ENCODE data around the gene HOXB4.
A peak's percentile ranks its signal among the peaks of the same experiment; 100 is the strongest.

HOXB4 gene

GRCh38 chr17:48551596-48552465, 26.3 kb downstream of the HOXB4 start:
- Histone ChIP-seq H3K9me3 (ENCODE audit: low read length) (no peaks in the 10 kb centered on the region), H3K9ac (ENCODE audit: low read length) (peak overlapping the region; percentile 65), H3K4me3 (ENCODE audit: low read depth in 1 of 2, low read length in 2 of 2) (peak overlapping the region; percentile 2 to 41), H3K27me3 (ENCODE audit: control insufficient read depth in 1 of 2, insufficient read depth in 2 of 2, low read length in 2 of 2) (no peaks in the 10 kb centered on the region), H3K36me3 (ENCODE audit: insufficient read depth, low read length) (peaks cover 7% of the 10 kb centered on the region), H3K27ac (ENCODE audit: low read depth, low read length) (peak overlapping the region; percentile 99), H3K4me1 (ENCODE audit: insufficient read depth, low read length) (peaks cover 73% of the 10 kb centered on the region)

- Histone ChIP-seq H3K27me3 (ENCODE audit: control insufficient read depth in 1 of 2, insufficient read depth in 2 of 2, low read length in 2 of 2) (no peaks in the 10 kb centered on the region), H3K27ac (ENCODE audit: low read depth, low read length) (peak overlapping the region; percentile 99), H3K4me1 (ENCODE audit: insufficient read depth, low read length) (peaks cover 73% of the 10 kb centered on the region)
Observed at GRCh38 chr17:48551214-48551555, 27.0 kb downstream of the HOXB4 start.

DNA sequence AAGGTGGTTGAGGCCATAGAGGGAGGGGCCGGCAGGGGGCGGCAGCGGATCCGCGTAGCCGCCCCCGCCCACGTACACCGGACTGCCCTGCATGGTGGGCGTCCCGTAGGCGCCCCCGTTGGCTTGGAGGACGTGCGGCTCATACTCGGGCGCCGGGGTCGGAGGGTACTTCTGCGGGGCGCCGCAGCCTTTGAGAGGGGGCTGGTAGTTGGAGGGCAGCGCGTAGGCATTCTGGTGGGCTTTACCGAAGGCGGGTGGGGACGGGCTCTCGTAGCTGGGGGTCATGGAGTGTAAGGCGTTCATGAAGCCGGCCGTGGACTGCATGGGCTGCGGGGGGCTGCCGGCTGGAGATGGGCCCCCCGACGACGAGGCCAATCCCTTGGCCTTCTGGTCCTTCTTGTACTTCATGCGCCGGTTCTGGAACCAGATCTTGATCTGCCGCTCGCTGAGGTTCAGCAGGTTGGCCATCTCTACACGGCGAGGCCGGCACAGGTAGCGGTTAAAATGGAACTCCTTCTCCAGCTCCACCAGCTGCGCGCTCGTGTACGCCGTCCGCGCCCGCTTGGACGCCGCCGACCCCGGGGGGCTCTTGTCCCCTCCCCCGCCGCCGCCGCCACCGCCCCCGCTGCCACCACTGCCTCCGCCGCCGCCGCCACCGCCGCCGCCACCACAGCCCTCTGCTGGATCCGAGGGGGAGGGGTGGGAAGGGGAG, 27.5 kb downstream of the HOXB4 start:
- no peaks in the 10 kb centered on the region for H3K9me3 ChIP-seq (ENCODE audit: low read length)
- H3K4me1 ChIP-seq (ENCODE audit: insufficient read depth, low read length), result peaks cover 73% of the 10 kb centered on the region
- no peaks in the 10 kb centered on the region for H3K27me3 ChIP-seq (ENCODE audit: control insufficient read depth in 1 of 2, insufficient read depth in 2 of 2, low read length in 2 of 2)
- H3K4me3 ChIP-seq (ENCODE audit: low read depth in 1 of 2, low read length in 2 of 2), result peak overlapping the region; percentile 22 to 44
- H3K36me3 ChIP-seq (ENCODE audit: insufficient read depth, low read length), result peaks cover 7% of the 10 kb centered on the region
- H3K27ac ChIP-seq (ENCODE audit: low read depth, low read length), result peak overlapping the region; percentile 99
- peak overlapping the region; percentile 50 for H3K9ac ChIP-seq (ENCODE audit: low read length)

More at GRCh38 chr17:48551214-48551555, 27.0 kb downstream of the HOXB4 start:
- peak overlapping the region; percentile 65 for H3K9ac ChIP-seq (ENCODE audit: low read length)
- H3K36me3 ChIP-seq (ENCODE audit: insufficient read depth, low read length), result peaks cover 7% of the 10 kb centered on the region
- no peaks in the 10 kb centered on the region for H3K9me3 ChIP-seq (ENCODE audit: low read length)
- H3K4me3 ChIP-seq (ENCODE audit: low read depth in 1 of 2, low read length in 2 of 2), result no peak overlapping the region

DNA sequence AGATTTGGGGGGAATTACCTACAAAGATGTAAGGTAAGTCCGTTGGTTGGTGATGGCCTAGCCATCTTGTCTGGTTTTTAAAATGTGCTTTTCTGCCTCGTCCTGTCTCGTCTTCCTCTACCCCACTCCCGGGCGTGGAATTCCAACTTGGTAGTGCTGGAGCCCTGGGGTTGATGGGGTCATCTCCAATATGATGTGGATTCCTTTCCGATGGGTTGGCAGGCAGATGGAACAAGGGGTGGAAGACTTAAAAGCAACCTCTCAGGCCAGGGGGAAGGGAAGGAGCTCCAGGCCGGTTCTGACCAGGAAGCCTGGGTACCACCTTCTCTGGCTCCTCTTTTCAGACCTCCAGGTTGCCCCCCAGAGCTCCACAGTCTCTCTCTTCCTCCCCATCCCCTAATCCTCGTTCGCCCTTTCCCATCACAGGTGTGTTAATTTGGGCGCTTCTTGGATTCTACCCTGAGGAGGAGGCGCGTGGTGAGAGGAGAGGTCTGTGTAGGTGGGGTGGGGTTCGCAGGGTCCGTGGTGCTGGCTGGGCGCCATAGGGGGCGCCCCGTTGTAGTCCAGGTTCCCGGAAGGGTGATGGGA, 28.1 kb downstream of the HOXB4 start:
- Histone ChIP-seq H3K9me3 (ENCODE audit: low read length) (no peaks in the 10 kb centered on the region), H3K9ac (ENCODE audit: low read length) (peak overlapping the region; percentile 50), H3K36me3 (ENCODE audit: insufficient read depth, low read length) (peaks cover 7% of the 10 kb centered on the region), H3K4me3 (ENCODE audit: low read depth in 1 of 2, low read length in 2 of 2) (peak overlapping the region in 1 of 2 donors; percentile 44), H3K4me1 (ENCODE audit: insufficient read depth, low read length) (peaks cover 80% of the 10 kb centered on the region), H3K27ac (ENCODE audit: low read depth, low read length) (peak overlapping the region; percentile 99), H3K27me3 (ENCODE audit: control insufficient read depth in 1 of 2, insufficient read depth in 2 of 2, low read length in 2 of 2) (no peaks in the 10 kb centered on the region)

- Histone ChIP-seq H3K4me1 (ENCODE audit: insufficient read depth, low read length) (peaks cover 83% of the 10 kb centered on the region), H3K36me3 (ENCODE audit: insufficient read depth, low read length) (peaks cover 7% of the 10 kb centered on the region), H3K27ac (ENCODE audit: low read depth, low read length) (peak overlapping the region; percentile 99), H3K9me3 (ENCODE audit: low read length) (no peaks in the 10 kb centered on the region), H3K27me3 (ENCODE audit: control insufficient read depth in 1 of 2, insufficient read depth in 2 of 2, low read length in 2 of 2) (no peaks in the 10 kb centered on the region), H3K9ac (ENCODE audit: low read length) (peak overlapping the region; percentile 71), H3K4me3 (ENCODE audit: low read depth in 1 of 2, low read length in 2 of 2) (no peak overlapping the region)
Observed at GRCh38 chr17:48549281-48549630, 28.9 kb downstream of the HOXB4 start.

DNA sequence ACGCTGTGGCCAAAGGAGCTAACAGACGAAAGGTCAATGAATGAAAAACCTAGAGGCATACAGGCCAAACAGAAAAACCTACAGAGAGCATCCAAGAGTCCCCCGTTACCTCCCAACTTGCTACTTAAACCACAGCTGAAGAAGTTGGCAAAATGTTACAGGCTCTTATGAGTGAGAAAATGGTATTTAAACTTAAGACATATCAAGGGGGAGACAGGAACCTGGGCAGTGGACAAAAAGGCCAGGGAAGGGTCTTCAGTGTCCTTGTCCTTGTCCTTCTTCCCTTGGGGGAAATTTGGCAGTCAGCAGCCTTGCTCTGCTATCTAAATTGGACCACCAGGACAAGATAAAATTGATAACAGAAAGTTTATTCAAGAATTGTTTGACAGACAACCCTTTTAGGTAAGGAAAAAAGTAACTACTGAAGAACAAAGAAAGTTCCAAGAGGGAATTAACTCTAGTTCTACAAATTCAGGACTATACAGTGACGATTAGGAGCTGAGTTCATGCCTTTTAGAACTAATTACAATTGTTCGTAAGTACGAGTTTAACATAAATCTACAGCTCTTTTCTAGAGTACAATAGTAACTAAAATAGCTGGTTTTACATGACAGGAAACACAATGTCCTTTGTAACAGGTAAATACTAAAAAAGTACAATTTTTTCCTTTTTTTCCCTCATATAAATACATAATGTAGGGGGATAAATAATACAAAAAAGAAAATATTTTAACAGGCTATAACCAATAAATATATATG, 29.4 kb downstream of the HOXB4 start:
- no peaks in the 10 kb centered on the region for H3K9me3 ChIP-seq (ENCODE audit: low read length)
- no peaks in the 10 kb centered on the region for H3K27me3 ChIP-seq (ENCODE audit: control insufficient read depth in 1 of 2, insufficient read depth in 2 of 2, low read length in 2 of 2)
- peaks cover 7% of the 10 kb centered on the region for H3K36me3 ChIP-seq (ENCODE audit: insufficient read depth, low read length)
- H3K9ac ChIP-seq (ENCODE audit: low read length), result peak overlapping the region; percentile 71
- peak overlapping the region; percentile 99 for H3K27ac ChIP-seq (ENCODE audit: low read depth, low read length)
- peaks cover 80% of the 10 kb centered on the region for H3K4me1 ChIP-seq (ENCODE audit: insufficient read depth, low read length)
- H3K4me3 ChIP-seq (ENCODE audit: low read depth in 1 of 2, low read length in 2 of 2), result peak overlapping the region in 1 of 2 donors; percentile 41

DNA sequence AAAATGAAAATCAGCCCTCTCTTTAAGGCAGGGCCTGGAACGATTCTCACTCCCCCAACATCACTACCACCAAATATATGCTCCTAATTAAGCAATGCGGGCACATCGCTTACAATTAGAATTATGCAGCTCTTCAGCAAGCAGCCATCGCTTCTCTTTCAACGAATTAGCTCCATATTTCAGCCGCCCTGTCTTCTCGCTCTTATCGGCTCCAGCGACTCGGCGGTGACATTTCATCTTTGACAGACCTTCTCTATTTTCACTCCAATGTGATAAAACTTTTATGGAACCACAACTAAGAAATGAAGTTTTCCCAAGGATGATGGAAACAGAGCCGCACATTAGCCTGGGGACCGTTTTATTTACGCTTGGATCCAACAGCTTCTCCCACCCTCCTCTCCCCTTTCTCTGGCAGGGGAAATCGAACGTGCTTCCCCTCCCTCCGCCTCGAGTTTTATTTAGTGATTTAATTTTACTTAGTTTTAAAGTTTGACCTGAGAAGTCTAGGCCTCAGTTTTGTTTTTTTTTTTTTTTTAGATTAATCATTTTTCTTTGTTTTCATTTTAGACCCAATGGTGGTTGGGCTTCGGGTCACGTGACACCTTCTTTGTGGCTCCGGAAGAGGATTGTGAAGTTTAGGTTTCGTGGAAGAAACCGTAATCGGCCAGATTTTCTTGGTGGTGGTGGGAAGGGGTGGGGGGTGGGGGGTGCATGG, 30.2 kb downstream of the HOXB4 start:
- Histone ChIP-seq H3K27me3 (ENCODE audit: control insufficient read depth in 1 of 2, insufficient read depth in 2 of 2, low read length in 2 of 2) (no peaks in the 10 kb centered on the region), H3K27ac (ENCODE audit: low read depth, low read length) (peak overlapping the region; percentile 99), H3K9ac (ENCODE audit: low read length) (peak overlapping the region; percentile 71), H3K36me3 (ENCODE audit: insufficient read depth, low read length) (peaks cover 7% of the 10 kb centered on the region), H3K4me1 (ENCODE audit: insufficient read depth, low read length) (peaks cover 72% of the 10 kb centered on the region), H3K9me3 (ENCODE audit: low read length) (no peaks in the 10 kb centered on the region), H3K4me3 (ENCODE audit: low read depth in 1 of 2, low read length in 2 of 2) (peak overlapping the region; percentile 6 to 49)

GRCh38 chr17:48546924-48547807, 31.0 kb downstream of the HOXB4 start:
- H3K9me3 ChIP-seq (ENCODE audit: low read length), result no peaks in the 10 kb centered on the region

GRCh38 chr17:48546137-48546923, 31.8 kb downstream of the HOXB4 start:
- H3K9ac ChIP-seq (ENCODE audit: low read length), result peak overlapping the region; percentile 31
- peaks cover 58% of the 10 kb centered on the region for H3K4me1 ChIP-seq (ENCODE audit: insufficient read depth, low read length)
- H3K27me3 ChIP-seq (ENCODE audit: control insufficient read depth in 1 of 2, insufficient read depth in 2 of 2, low read length in 2 of 2), result no peaks in the 10 kb centered on the region
- peak overlapping the region; percentile 99 for H3K27ac ChIP-seq (ENCODE audit: low read depth, low read length)
- H3K36me3 ChIP-seq (ENCODE audit: insufficient read depth, low read length), result peaks cover 7% of the 10 kb centered on the region
- H3K4me3 ChIP-seq (ENCODE audit: low read depth in 1 of 2, low read length in 2 of 2), result peak overlapping the region in 1 of 2 donors; percentile 49
- no peaks in the 10 kb centered on the region for H3K9me3 ChIP-seq (ENCODE audit: low read length)

More at GRCh38 chr17:48546924-48547807, 31.0 kb downstream of the HOXB4 start:
- peaks cover 7% of the 10 kb centered on the region for H3K36me3 ChIP-seq (ENCODE audit: insufficient read depth, low read length)
- H3K4me3 ChIP-seq (ENCODE audit: low read depth in 1 of 2, low read length in 2 of 2), result peak overlapping the region; percentile 6 to 49
- peak overlapping the region; percentile 99 for H3K27ac ChIP-seq (ENCODE audit: low read depth, low read length)
- H3K27me3 ChIP-seq (ENCODE audit: control insufficient read depth in 1 of 2, insufficient read depth in 2 of 2, low read length in 2 of 2), result no peaks in the 10 kb centered on the region
- H3K4me1 ChIP-seq (ENCODE audit: insufficient read depth, low read length), result peaks cover 66% of the 10 kb centered on the region
- peak overlapping the region; percentile 31 for H3K9ac ChIP-seq (ENCODE audit: low read length)
